Cardiac fibroblast (primary cell): ENCODE measurements around the gene BLVRA.

Source experiments
- DNase-seq, 2 donors: peaks; one replicate each; pipeline versions ENCODE4 v3.0.0 to v3.0.0-alpha.2; 2010; ENCODE audit warnings: low read depth in 2 of 2
- H3K4me3 ChIP-seq, 2 donors: replicated peaks in 1 of 2; 1 replicate in 1 of 2; 2 replicates in 1 of 2; pipeline ENCODE4 v1.5.1; 2011; ENCODE audit warnings: low read depth in 2 of 2, low read length in 2 of 2, mild to moderate bottlenecking in 2 of 2, moderate library complexity in 1 of 2
- TF ChIP-seq, protein P1 (sequence below): IDR thresholded peaks from one replicate; pipeline ENCODE4 v1.5.1; 2011; ENCODE audit warnings: low read depth, mild to moderate bottlenecking, low read length, inconsistent platforms

BLVRA gene

DNA sequence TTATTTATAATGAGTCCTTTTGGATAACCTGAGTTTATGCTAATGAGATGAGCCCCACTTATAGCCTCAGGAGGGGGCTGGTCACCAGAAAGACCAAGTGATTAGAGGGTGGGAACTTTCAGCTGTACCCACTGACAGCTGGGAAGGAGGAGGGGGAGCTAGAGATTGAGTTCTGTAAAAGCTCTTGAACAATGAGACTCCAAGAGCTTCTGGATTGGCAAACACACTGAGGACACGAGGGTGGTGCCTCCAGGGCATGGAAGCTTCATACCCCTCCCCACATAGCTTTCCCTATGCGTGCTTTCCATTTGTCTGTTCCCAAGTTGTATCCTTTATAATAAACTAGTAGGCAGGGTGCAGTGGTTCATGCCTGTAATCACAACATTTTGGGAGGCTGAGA, 90.6 kb downstream of the BLVRA start:
- TF ChIP-seq, protein P1, sequence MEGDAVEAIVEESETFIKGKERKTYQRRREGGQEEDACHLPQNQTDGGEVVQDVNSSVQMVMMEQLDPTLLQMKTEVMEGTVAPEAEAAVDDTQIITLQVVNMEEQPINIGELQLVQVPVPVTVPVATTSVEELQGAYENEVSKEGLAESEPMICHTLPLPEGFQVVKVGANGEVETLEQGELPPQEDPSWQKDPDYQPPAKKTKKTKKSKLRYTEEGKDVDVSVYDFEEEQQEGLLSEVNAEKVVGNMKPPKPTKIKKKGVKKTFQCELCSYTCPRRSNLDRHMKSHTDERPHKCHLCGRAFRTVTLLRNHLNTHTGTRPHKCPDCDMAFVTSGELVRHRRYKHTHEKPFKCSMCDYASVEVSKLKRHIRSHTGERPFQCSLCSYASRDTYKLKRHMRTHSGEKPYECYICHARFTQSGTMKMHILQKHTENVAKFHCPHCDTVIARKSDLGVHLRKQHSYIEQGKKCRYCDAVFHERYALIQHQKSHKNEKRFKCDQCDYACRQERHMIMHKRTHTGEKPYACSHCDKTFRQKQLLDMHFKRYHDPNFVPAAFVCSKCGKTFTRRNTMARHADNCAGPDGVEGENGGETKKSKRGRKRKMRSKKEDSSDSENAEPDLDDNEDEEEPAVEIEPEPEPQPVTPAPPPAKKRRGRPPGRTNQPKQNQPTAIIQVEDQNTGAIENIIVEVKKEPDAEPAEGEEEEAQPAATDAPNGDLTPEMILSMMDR = no peak
- no peak for DNase-seq

DNA sequence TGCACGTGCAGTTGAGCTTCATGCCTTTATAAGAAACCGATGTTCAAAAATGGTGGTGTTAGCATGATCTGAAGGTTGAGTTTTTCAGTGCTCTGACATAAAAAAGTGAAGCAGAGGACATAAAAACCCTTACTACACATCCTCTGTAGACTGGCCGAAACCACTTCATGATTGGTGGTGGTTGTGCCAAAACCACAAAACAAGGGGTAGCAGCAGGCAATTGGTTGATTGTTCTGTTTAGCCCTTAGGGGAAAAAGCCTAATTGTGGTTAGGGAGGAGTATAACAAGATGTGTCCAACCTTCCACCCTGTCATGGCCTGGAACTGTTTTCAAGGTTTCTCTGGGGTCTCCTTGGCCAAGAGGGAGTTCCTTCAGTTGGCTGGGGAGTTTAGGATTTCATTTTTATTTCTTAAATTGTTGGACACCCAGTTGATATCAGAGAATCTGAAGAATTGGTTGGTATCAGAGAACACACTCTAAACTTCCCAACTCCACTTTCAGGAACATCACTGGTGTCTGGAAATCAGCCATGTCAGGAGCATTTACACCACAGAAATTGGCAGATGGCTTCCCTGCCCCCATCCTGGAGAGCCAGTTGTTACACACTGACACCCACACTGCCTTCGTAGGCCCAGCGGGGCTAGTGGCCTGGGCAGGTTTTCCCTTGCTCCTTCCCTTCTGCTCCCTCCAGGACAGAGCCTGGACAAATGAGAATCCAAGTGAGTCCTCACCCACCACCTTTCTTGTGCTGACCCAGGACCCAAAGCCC, 92.1 kb downstream of the BLVRA start:
- no peak overlapping the region for H3K4me3 ChIP-seq
- no peak for DNase-seq

More for the DNA sequence above, 90.6 kb downstream of the BLVRA start:
- no peak overlapping the region for H3K4me3 ChIP-seq

DNA sequence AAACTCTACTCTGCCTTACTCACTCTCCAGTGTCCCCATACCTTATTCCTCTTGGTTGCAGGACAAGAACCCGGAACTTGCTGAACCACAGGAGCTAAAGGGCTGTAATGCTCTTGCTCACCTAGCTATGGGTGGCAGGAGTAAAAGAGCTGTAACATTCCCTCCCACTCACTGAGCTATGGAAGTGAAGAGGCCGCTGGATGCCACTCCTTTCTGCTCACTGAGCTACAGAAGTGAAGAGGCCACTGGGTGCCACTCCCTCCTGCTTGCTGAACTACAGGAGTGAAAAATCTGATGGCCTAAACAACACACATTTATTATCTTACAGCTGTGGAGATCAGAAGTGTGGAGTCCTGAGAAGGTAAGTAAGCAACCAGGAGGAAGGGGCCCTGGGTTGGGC, 93.3 kb downstream of the BLVRA start:
- no peak overlapping the region for H3K4me3 ChIP-seq
- no peak for DNase-seq
- TF ChIP-seq, protein P1 = no peak

More for the DNA sequence above, 92.1 kb downstream of the BLVRA start:
- TF ChIP-seq, protein P1 = no peak

DNA sequence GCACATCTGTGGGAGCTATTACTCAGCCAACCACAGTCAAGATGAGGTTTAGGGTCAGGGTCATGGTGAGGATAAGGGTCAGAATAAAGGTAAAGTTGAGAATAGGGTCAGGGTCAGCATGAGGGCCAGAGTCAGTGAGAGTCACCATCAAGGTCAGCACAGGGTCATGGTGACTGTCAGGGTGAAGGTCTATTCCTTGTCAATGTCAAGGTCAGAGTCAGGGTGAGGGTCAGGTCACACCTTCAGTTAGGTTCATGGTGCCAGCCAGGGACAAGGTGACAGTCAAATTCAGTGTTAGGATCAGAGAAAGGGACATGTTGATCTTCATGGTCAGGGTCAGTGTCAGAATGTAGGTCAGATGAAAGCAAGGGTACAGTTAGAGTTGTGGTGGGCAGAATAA, 96.7 kb downstream of the BLVRA start:
- TF ChIP-seq, protein P1 = no peak
- DNase-seq = no peak
- H3K4me3 ChIP-seq = no peak overlapping the region

- TF ChIP-seq, protein P1 = no peak
- no peak overlapping the region for H3K4me3 ChIP-seq
- no peak for DNase-seq
Measured at GRCh38 chr7:43856316-43856715, 97.8 kb downstream of the BLVRA start.
